ENCODE results near the gene FILIP1. TPM values are rescaled to one million over a fixed set of nuclear protein-coding genes. Genes with fewer than 3 reads are reported as not detected.

FILIP1 gene
- total and polyA plus RNA-seq, 2 of the 8 experiments (the other 6 are each of a cell fraction or from before 2014, with no cell fraction given): 2.4 to 5.7 TPM

DNA sequence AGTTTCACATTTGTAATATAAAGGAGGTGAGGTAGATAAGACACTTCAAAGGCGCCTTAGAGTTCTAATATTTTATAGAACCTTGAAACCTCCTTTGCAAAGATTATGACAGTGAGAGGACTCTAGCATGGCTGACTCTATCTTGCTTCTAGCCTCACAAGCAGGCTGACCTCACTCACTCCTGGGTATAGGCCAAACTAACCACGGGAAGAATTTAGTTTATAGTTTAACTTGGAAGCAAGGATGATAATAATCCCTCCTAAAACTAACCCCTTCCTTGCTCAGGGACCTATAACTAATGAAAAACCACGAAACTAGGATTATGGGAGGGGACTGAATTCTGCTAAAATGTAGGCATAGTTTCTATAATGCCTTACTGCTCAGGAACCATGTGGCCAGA lies 84.3 kb downstream of the FILIP1 start:
- FAIRE-seq: no peak
- no peak overlapping the region for H2BK5ac ChIP-seq (ENCODE audit: low read depth, low read length)
- no peak for TF ChIP-seq RBBP5 (IDR thresholded peaks at IDR 0.05; ENCODE audit: borderline replicate concordance, low read depth, low read length)
- no peak for TF ChIP-seq GABPA (IDR thresholded peaks at IDR 0.05; ENCODE audit: borderline replicate concordance, insufficient read depth, low read length)
- TF ChIP-seq CTBP2 (IDR thresholded peaks at IDR 0.05; ENCODE audit: borderline replicate concordance, insufficient read depth, insufficient read length, low read length): no peak
- no peak for TF ChIP-seq SP4 (IDR thresholded peaks at IDR 0.05; ENCODE audit: low read length)
- no peak for TF ChIP-seq BCL11A (IDR thresholded peaks at IDR 0.05; ENCODE audit: low read depth in 2 of 2, low read length in 2 of 2)
- TF ChIP-seq CHD2 (IDR thresholded peaks at IDR 0.05; ENCODE audit: low read length): no peak
- TF ChIP-seq KDM4A (IDR thresholded peaks at IDR 0.05; ENCODE audit: low read depth, low read length, severe bottlenecking): no peak
- TF ChIP-seq, protein P1, sequence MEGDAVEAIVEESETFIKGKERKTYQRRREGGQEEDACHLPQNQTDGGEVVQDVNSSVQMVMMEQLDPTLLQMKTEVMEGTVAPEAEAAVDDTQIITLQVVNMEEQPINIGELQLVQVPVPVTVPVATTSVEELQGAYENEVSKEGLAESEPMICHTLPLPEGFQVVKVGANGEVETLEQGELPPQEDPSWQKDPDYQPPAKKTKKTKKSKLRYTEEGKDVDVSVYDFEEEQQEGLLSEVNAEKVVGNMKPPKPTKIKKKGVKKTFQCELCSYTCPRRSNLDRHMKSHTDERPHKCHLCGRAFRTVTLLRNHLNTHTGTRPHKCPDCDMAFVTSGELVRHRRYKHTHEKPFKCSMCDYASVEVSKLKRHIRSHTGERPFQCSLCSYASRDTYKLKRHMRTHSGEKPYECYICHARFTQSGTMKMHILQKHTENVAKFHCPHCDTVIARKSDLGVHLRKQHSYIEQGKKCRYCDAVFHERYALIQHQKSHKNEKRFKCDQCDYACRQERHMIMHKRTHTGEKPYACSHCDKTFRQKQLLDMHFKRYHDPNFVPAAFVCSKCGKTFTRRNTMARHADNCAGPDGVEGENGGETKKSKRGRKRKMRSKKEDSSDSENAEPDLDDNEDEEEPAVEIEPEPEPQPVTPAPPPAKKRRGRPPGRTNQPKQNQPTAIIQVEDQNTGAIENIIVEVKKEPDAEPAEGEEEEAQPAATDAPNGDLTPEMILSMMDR (IDR thresholded peaks at IDR 0.05; ENCODE audit: control extremely low read depth in 1 of 3, insufficient read depth in 1 of 3, low read depth in 1 of 3, low read length in 3 of 3): no peak
- TF ChIP-seq, protein P2, sequence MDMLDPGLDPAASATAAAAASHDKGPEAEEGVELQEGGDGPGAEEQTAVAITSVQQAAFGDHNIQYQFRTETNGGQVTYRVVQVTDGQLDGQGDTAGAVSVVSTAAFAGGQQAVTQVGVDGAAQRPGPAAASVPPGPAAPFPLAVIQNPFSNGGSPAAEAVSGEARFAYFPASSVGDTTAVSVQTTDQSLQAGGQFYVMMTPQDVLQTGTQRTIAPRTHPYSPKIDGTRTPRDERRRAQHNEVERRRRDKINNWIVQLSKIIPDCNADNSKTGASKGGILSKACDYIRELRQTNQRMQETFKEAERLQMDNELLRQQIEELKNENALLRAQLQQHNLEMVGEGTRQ (IDR thresholded peaks at IDR 0.05; ENCODE audit: low read length): no peak
- no peak for TF ChIP-seq CEBPB (IDR thresholded peaks at IDR 0.05; ENCODE audit: low read depth, low read length)
- no peak for TF ChIP-seq SIRT6 (IDR thresholded peaks at IDR 0.05; ENCODE audit: low read length)

More for the DNA sequence above, 84.3 kb downstream of the FILIP1 start:
- Histone ChIP-seq H3K27ac (ENCODE audit: low read depth, low read length) (no peak overlapping the region), H3K79me1 (ENCODE audit: low read depth, low read length) (no peaks in the 10 kb centered on the region), H3K4ac (replicated peaks; ENCODE audit: insufficient read length, low read depth, low read length) (no peak overlapping the region), H3K23me2 (ENCODE audit: low read depth, low read length) (no peaks in the 10 kb centered on the region), H4K20me1 (replicated peaks in 1 of 2; ENCODE audit: control insufficient read depth in 1 of 2, insufficient read depth in 2 of 2, low read length in 2 of 2) (no peaks in the 10 kb centered on the region), H2AFZ (ENCODE audit: low read length) (no peak overlapping the region), H3K79me2 (ENCODE audit: control insufficient read depth in 1 of 2, insufficient read depth in 2 of 2, low read length in 2 of 2) (no peaks in the 10 kb centered on the region), H3K4me2 (ENCODE audit: insufficient read depth in 1 of 2, low read depth in 2 of 2, low read length in 2 of 2) (no peak overlapping the region), H3K56ac (replicated peaks; ENCODE audit: insufficient read length, low read depth, low read length) (no peak overlapping the region), H2BK15ac (ENCODE audit: low read length) (no peak overlapping the region), H3K9me3 (ENCODE audit: insufficient read depth in 2 of 2, low read depth in 1 of 2, low read length in 1 of 2) (peaks cover 0 to 4% of the 10 kb centered on the region in 2 experiments; a peak in 2 of 4 replicates), H3K23ac (ENCODE audit: insufficient read length) (no peak overlapping the region), H4K8ac (ENCODE audit: extremely low read depth, insufficient read depth, low read length) (no peak overlapping the region), H3K18ac (ENCODE audit: extremely low read depth, low read length) (no peak overlapping the region), H3K14ac (ENCODE audit: insufficient read length) (no peak overlapping the region), H2BK12ac (ENCODE audit: low read depth, low read length) (no peak overlapping the region), H3K4me1 (replicated peaks in 1 of 4; ENCODE audit: control insufficient read depth in 3 of 4, insufficient read depth in 4 of 4, low read length in 3 of 4) (no peaks in the 10 kb centered on the region), H2BK20ac (ENCODE audit: low read length) (no peak overlapping the region), H3K4me3 (ENCODE audit: extremely low read depth in 1 of 4, insufficient read depth in 2 of 4, low read depth in 3 of 4, low read length in 4 of 4) (no peak overlapping the region), H3K9ac (replicated peaks in 1 of 4; ENCODE audit: extremely low read depth in 1 of 4, low read depth in 3 of 4, low read length in 3 of 4) (no peak overlapping the region), H4K91ac (replicated peaks; ENCODE audit: insufficient read length, low read length) (no peak overlapping the region), H3K36me3 (ENCODE audit: control insufficient read depth in 2 of 4, insufficient read depth in 4 of 4, low read length in 3 of 4) (no peaks in the 10 kb centered on the region), H4K5ac (ENCODE audit: insufficient read length, low read depth, low read length) (no peak overlapping the region), H2AK5ac (ENCODE audit: low read depth, low read length) (no peak overlapping the region), H3K27me3 (replicated peaks in 1 of 4; ENCODE audit: control insufficient read depth in 3 of 4, extremely low read depth in 1 of 4, insufficient read depth in 3 of 4, low read length in 3 of 4) (no peaks in the 10 kb centered on the region), H2BK120ac (replicated peaks; ENCODE audit: low read depth, low read length) (no peak overlapping the region)
- 87% methylated on average over 3 of the region's 3 CpGs; no CpG with 5 or more reads in 1 of the 2 experiments for WGBS, 2 experiments (ENCODE audit: extremely low coverage in 1 of 2, insufficient coverage in 1 of 2, insufficient read length in 1 of 2, insufficient replicate concordance in 2 of 2, low coverage in 1 of 2, low lambda C conversion rate in 2 of 2, missing lambda C conversion rate in 1 of 2)
- DNase-seq (ENCODE audit: low read depth in 1 of 2, low spot score in 2 of 2): no peak
- ChIA-PET POLR2A (ENCODE audit: partially characterized antibody) (no interaction called here), CTCF (ENCODE audit: partially characterized antibody) (no interaction called here)

Data from H1 (cell line).